Central memory CD4-positive, alpha-beta T cell (primary cell): ENCODE results near the gene RGL3.
"Not testable (repeated sequence)": the region's sequence is repeated elsewhere in the genome, so short reads cannot be mapped to it uniquely, and the experiment has no call there.

Experiments
- DNase-seq: peaks from one replicate; pipeline ENCODE4 v3.0.0; 2022

RGL3 gene

GRCh38 chr19:11380653-11381537 is 38.2 kb downstream of the RGL3 start:
- DNase-seq, result peak; percentile 99

- DNase-seq, result no peak
Measured at GRCh38 chr19:11379857-11380350, 39.2 kb downstream of the RGL3 start.

- not testable (repeated sequence) for DNase-seq
Measured at GRCh38 chr19:11379269-11379845, 39.8 kb downstream of the RGL3 start.

- no peak for DNase-seq
Measured at GRCh38 chr19:11378319-11379189, 40.6 kb downstream of the RGL3 start.

GRCh38 chr19:11377756-11378155 is 41.4 kb downstream of the RGL3 start:
- DNase-seq, result no peak

- no peak for DNase-seq
Measured at GRCh38 chr19:11377237-11377636, 41.9 kb downstream of the RGL3 start.

GRCh38 chr19:11375143-11375948 is 43.8 kb downstream of the RGL3 start:
- peak; percentile 79 for DNase-seq

GRCh38 chr19:11374433-11375142 is 44.5 kb downstream of the RGL3 start, which contains the start of gene SWSAP1:
Gene SWSAP1 (plus strand): TSS chr19:11374666. CDS start chr19:11374681, 15 bp downstream.
- DNase-seq, result peak; percentile 98

- no peak for DNase-seq
Measured at GRCh38 chr19:11373885-11374432, 45.2 kb downstream of the RGL3 start.

GRCh38 chr19:11373166-11373884 is 45.8 kb downstream of the RGL3 start:
- DNase-seq, result no peak

- no peak for DNase-seq
Measured at GRCh38 chr19:11370744-11371143, 48.4 kb downstream of the RGL3 start.

- no peak for DNase-seq
Measured at GRCh38 chr19:11367528-11367927, 51.6 kb downstream of the RGL3 start.

- DNase-seq, result no peak
Measured at GRCh38 chr19:11365557-11366117, 53.5 kb downstream of the RGL3 start.

- DNase-seq, result no peak
Measured at GRCh38 chr19:11364935-11365334, 54.2 kb downstream of the RGL3 start.

GRCh38 chr19:11364296-11364904 is 54.7 kb downstream of the RGL3 start:
- no peak for DNase-seq

GRCh38 chr19:11363881-11364280 is 55.2 kb downstream of the RGL3 start:
- DNase-seq, result no peak

- DNase-seq, result no peak
Measured at GRCh38 chr19:11361771-11362731, 57.1 kb downstream of the RGL3 start.

- DNase-seq, result no peak
Measured at GRCh38 chr19:11361037-11361770, 57.9 kb downstream of the RGL3 start.
